Activated CD8-positive, alpha-beta memory T cell treated with anti-CD3 and anti-CD28 coated beads, Interleukin-2, amount 10 ng/mL, durations not matched to agents 7 days and 5 days (primary cell): ENCODE data around the gene CNGA2. TPM values are rescaled to one million over a fixed set of nuclear protein-coding genes. Genes with fewer than 3 reads are reported as not detected.

Experiments used
- ATAC-seq: fragments of 150-1000 bp; cut with Tn5 transposase; one replicate; pipeline ENCODE4 v1.10.0; 2021; ENCODE audit warnings: moderate library complexity
- CTCF ChIA-PET: fragments of 350-600 bp; sonication (Branson Sonifier 250); formaldehyde crosslinking; loops from one replicate; lab custom pipeline; 2021; ENCODE audit warnings: antibody characterized with exemption; lab: Charles Lee
- DNase-seq: peaks from one replicate; pipeline ENCODE4 v3.0.0-alpha.2; 2020
- H3K27ac Mint-ChIP-seq: one replicate; pipeline ENCODE4 v1.8.0; 2021; ENCODE audit warnings: mild to moderate bottlenecking, mixed read lengths
- H3K27me3 Mint-ChIP-seq: one replicate; pipeline ENCODE4 v1.8.0; 2021; ENCODE audit warnings: mixed read lengths
- H3K36me3 Mint-ChIP-seq: one replicate; pipeline ENCODE4 v1.8.0; 2021; ENCODE audit warnings: mild to moderate bottlenecking, mixed read lengths
- H3K4me1 Mint-ChIP-seq: one replicate; pipeline ENCODE4 v1.8.0; 2021; ENCODE audit warnings: mixed read lengths
- H3K4me3 Mint-ChIP-seq: one replicate; pipeline ENCODE4 v1.8.0; 2021; ENCODE audit warnings: mild to moderate bottlenecking, moderate library complexity, mixed read lengths
- H3K9me3 Mint-ChIP-seq: one replicate; pipeline ENCODE4 v1.8.0; 2022; ENCODE audit warnings: low read depth, mixed read lengths
- total RNA-seq, 2 experiments: library from RNA; stranded (reverse); gene quantifications; one replicate each; pipeline ENCODE4 v1.2.3, GENCODE V29; 2021

The CNGA2 gene
- total RNA-seq, 2 experiments from 2014 or later, result not detected

DNA sequence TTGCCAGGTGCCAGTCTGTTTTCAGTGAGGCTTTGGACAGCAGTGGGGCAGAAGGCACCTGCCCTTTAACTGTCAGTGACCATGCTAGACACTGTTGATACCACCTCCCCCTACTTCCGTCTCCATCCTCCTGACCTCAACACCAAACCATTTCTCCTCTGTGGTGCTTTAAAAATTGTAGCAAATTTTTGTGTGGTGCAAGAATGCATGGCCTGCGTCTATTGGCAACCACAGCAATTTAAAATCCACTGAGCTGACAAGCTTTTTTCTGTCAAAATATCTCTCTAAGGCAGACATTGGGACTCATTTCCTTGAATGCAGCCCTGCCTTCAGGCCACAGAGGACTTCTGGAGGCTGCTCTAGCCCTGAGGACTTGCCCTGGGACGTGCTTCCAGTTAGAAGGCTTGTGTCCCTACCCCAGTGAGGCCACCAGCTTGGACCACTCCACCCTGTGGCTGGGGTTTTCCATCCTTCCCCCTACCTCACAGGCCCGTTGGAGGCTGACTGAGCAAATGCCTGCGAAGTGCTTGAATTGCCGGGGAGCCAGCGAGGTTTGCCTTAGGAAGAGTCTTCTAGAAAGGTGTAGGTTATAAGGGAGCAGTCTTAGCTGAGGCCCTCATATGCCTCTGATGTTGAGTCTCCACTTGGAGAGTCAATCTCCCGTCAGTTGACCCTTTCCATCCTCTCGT, 32.4 kb upstream of the CNGA2 start:
- DNase-seq (no peak), ATAC-seq (no peak)
- peaks cover 2% of the 10 kb centered on the region for H3K27me3 Mint-ChIP-seq
- CTCF ChIA-PET, result no interaction called here
- no peaks in the 10 kb centered on the region for H3K4me1 Mint-ChIP-seq
- no peaks in the 10 kb centered on the region for H3K36me3 Mint-ChIP-seq
- no peak overlapping the region for H3K27ac Mint-ChIP-seq
- no peak overlapping the region for H3K4me3 Mint-ChIP-seq
- H3K9me3 Mint-ChIP-seq, result no peaks in the 10 kb centered on the region

DNA sequence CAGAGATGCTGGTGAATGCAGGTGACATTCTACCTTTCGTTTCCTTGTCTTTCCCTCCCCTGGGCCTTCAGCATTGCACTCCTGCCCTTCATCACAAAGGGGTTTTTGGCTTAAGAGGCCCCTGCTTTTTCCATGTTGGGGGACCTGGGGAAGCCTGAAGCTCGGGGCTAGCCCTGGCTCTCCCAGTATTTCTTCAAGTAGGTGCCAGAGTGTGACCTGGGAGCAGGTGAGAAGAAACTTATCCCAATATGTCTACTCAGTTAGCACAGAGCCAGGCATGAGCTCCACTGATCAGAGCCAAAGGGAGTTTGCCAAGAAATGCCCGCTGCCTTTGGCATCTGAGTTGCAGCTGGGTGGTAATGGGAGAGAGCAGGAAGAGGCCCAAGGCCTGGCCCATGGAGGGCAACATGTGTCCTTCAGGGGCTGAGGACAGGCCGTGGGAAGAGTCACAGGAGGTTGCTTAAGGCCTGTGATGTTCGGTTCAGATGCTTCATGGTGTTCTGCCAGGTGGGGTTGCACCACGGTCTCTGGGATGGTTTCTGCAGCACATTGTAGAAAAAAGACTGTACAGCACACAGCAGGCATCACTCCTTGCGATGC, 31.7 kb upstream of the CNGA2 start:
- no peak overlapping the region for H3K27ac Mint-ChIP-seq
- CTCF ChIA-PET, result no interaction called here
- no peaks in the 10 kb centered on the region for H3K4me1 Mint-ChIP-seq
- H3K4me3 Mint-ChIP-seq, result no peak overlapping the region
- DNase-seq (no peak), ATAC-seq (no peak)
- peaks cover 2% of the 10 kb centered on the region for H3K27me3 Mint-ChIP-seq
- H3K9me3 Mint-ChIP-seq, result no peaks in the 10 kb centered on the region
- no peaks in the 10 kb centered on the region for H3K36me3 Mint-ChIP-seq

GRCh38 chrX:151703487-151703886, 31.1 kb upstream of the CNGA2 start:
- DNase-seq (no peak), ATAC-seq (no peak)
- Mint-ChIP-seq H3K4me1 (no peaks in the 10 kb centered on the region), H3K27ac (no peak overlapping the region), H3K36me3 (no peaks in the 10 kb centered on the region), H3K9me3 (no peaks in the 10 kb centered on the region), H3K27me3 (peaks cover 2% of the 10 kb centered on the region), H3K4me3 (no peak overlapping the region)
- CTCF ChIA-PET, result no interaction called here

DNA sequence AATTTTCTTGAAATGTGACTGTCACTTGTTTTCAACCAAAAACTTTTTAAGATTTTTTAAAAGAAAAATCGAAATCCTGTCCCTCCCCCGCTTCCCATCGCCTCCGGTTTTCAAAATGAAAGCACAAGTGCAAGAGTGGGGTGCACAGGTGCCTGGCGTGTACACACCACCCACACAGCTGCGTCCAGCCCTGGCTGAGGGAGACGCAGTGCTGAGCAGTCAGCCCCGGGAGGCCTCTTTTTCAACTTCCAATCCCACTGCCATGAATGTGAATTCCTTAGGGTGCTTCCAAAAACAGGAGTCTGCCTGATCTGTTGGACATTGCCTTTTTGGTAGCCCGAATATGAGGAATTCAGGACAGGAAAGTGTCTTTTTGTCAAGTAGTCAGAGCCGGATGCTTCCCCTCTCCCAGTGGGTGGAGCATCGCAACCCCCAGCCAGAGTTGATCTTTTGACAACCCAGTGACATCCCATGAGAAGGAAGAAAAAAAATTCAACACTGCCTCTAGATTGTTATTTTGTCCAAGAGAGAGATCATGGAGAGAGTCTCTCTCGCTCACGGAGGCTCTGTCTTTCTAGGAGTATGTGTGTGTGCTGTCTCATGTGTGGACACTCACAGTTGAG, 30.4 kb upstream of the CNGA2 start:
- Mint-ChIP-seq H3K4me3 (no peak overlapping the region), H3K27me3 (peaks cover 2% of the 10 kb centered on the region), H3K36me3 (no peaks in the 10 kb centered on the region), H3K9me3 (no peaks in the 10 kb centered on the region), H3K27ac (no peak overlapping the region), H3K4me1 (no peaks in the 10 kb centered on the region)
- DNase-seq, result no peak
- CTCF ChIA-PET, result no interaction called here
- no peak for ATAC-seq

- no peak for ATAC-seq
- DNase-seq, result no peak
- Mint-ChIP-seq H3K27ac (no peak overlapping the region), H3K4me1 (no peaks in the 10 kb centered on the region), H3K4me3 (no peak overlapping the region), H3K27me3 (peaks cover 2% of the 10 kb centered on the region), H3K36me3 (no peaks in the 10 kb centered on the region), H3K9me3 (no peaks in the 10 kb centered on the region)
- CTCF ChIA-PET, result no interaction called here
Observed at GRCh38 chrX:151708821-151709220, 25.7 kb upstream of the CNGA2 start.

DNA sequence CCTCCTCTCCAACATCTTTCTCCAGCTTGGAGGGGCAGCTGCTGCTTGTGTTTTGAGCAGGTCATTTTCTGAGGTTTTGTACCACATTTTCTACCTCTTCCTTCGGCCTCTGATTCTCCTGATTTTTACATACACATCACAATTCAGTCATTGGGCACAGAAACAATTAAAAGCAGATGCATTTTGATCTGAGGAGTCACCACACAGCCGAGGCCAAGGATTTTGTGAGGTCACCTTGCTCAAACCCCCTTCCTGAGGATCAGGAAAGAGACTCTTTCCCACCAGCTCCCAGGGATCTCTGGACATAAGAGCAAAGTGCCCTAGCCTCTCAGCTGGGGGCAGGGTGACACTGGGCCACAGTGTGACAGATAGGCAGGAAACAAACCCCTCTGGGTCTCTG, 24.1 kb upstream of the CNGA2 start:
- Mint-ChIP-seq H3K36me3 (no peaks in the 10 kb centered on the region), H3K9me3 (no peaks in the 10 kb centered on the region), H3K4me1 (no peaks in the 10 kb centered on the region), H3K27ac (no peak overlapping the region), H3K4me3 (no peak overlapping the region), H3K27me3 (peaks cover under 1% of the 10 kb centered on the region)
- no peak for ATAC-seq
- CTCF ChIA-PET, result no interaction called here
- DNase-seq, result no peak

GRCh38 chrX:151711154-151711553, 23.4 kb upstream of the CNGA2 start:
- no peak for DNase-seq
- no peak for ATAC-seq
- no peaks in the 10 kb centered on the region for H3K27me3 Mint-ChIP-seq
- H3K4me3 Mint-ChIP-seq, result no peak overlapping the region
- no peaks in the 10 kb centered on the region for H3K4me1 Mint-ChIP-seq
- CTCF ChIA-PET, result no interaction called here
- no peaks in the 10 kb centered on the region for H3K9me3 Mint-ChIP-seq
- no peaks in the 10 kb centered on the region for H3K36me3 Mint-ChIP-seq
- no peak overlapping the region for H3K27ac Mint-ChIP-seq

- no peaks in the 10 kb centered on the region for H3K9me3 Mint-ChIP-seq
Observed at GRCh38 chrX:151711787-151712186, 22.8 kb upstream of the CNGA2 start.

DNA sequence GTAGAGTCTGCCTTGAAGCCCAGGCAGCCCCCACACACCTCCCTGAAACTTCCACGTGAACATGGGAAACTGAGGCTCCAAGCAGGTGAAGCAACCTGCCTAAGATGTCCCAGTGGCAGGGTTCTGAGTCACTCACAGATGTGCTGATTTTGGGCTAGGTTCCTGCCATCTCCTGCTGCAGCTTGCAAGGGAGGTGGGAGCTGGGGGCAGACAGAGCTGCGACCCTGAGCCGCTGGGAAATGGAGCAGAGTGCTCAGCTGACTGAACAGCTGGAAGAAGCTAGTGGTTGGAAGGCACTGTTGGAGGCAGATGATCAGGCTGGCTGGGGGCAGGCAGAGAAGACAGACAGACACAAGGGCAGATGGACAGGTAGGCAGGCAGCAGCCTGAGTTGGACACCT, 22.3 kb upstream of the CNGA2 start:
- no peak for ATAC-seq
- CTCF ChIA-PET, result no interaction called here
- no peak overlapping the region for H3K27ac Mint-ChIP-seq

More at GRCh38 chrX:151711787-151712186, 22.8 kb upstream of the CNGA2 start:
- CTCF ChIA-PET, result no interaction called here
- no peaks in the 10 kb centered on the region for H3K27me3 Mint-ChIP-seq
- no peak overlapping the region for H3K27ac Mint-ChIP-seq
- no peak for DNase-seq
- ATAC-seq, result no peak
- H3K36me3 Mint-ChIP-seq, result no peaks in the 10 kb centered on the region
- H3K4me1 Mint-ChIP-seq, result no peaks in the 10 kb centered on the region
- no peak overlapping the region for H3K4me3 Mint-ChIP-seq

GRCh38 chrX:151713849-151714248, 20.7 kb upstream of the CNGA2 start:
- ATAC-seq (no peak), DNase-seq (no peak)
- no peak overlapping the region for H3K27ac Mint-ChIP-seq
- H3K27me3 Mint-ChIP-seq, result no peaks in the 10 kb centered on the region
- no peaks in the 10 kb centered on the region for H3K4me1 Mint-ChIP-seq
- H3K36me3 Mint-ChIP-seq, result no peaks in the 10 kb centered on the region
- CTCF ChIA-PET, result interaction anchor here (1.0 kb wide), 1 partner anchor 13 kb away, joined by 3 read pairs; no protein-coding TSS in a partner anchor
- H3K4me3 Mint-ChIP-seq, result no peak overlapping the region
- H3K9me3 Mint-ChIP-seq, result no peaks in the 10 kb centered on the region

More for the DNA sequence above, 22.3 kb upstream of the CNGA2 start:
- DNase-seq, result no peak
- no peaks in the 10 kb centered on the region for H3K9me3 Mint-ChIP-seq
- H3K27me3 Mint-ChIP-seq, result no peaks in the 10 kb centered on the region
- no peak overlapping the region for H3K4me3 Mint-ChIP-seq
- no peaks in the 10 kb centered on the region for H3K4me1 Mint-ChIP-seq
- no peaks in the 10 kb centered on the region for H3K36me3 Mint-ChIP-seq

DNA sequence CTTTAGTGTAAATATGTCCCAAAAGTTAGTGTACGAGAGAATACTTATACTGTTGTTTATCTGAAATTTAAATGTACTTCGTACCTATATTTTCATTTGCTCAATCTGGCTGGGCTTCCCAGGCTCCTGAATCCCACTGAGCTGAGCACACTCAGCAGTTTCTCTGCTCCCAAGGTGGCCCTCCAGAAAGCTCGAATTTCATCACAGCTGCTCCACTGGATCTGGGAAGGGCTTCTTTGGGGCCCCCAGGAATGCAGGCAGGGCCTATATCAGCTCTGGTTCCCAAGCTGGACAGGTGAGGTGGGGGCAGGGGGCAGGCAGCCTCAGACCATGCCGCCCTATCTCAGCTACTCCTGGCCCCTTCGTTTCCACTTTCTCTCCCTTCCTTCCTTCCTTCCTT, 20.2 kb upstream of the CNGA2 start:
- H3K27me3 Mint-ChIP-seq, result no peaks in the 10 kb centered on the region
- no peaks in the 10 kb centered on the region for H3K36me3 Mint-ChIP-seq
- no peak for ATAC-seq
- H3K4me3 Mint-ChIP-seq, result no peak overlapping the region
- no peak for DNase-seq
- H3K9me3 Mint-ChIP-seq, result no peaks in the 10 kb centered on the region
- CTCF ChIA-PET, result no interaction called here
- H3K4me1 Mint-ChIP-seq, result no peaks in the 10 kb centered on the region
- no peak overlapping the region for H3K27ac Mint-ChIP-seq

DNA sequence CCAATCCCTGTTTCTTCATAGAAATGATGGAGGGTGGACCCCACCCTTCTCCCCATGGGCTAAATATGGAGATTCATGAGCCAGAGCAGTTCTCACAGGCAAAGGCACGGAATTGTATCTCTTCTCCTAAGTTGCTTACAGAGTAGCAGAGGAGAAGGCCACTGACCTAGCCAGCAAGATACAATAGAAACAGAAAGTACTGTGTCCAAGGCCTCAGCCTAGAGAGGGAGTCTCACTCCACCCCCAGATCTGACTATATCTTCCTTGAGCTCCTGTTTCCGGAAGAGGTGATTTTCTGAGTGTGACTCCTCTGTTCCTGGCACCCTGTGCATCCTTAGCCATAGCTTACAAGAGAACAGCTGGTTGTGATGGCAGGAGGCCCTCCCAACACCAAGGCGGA, 18.8 kb upstream of the CNGA2 start, which contains the start of gene FATE1:
Gene FATE1 (plus strand): TSS at position 284 of the 400 bp plus-strand sequence. CDS start 85 bp downstream, at position 369.
- ATAC-seq, result no peak

GRCh38 chrX:151722241-151722846, 12.2 kb upstream of the CNGA2 start:
- DNase-seq (no peak), ATAC-seq (no peak)
- Mint-ChIP-seq H3K9me3 (no peaks in the 10 kb centered on the region), H3K4me3 (no peak overlapping the region), H3K4me1 (no peaks in the 10 kb centered on the region), H3K27me3 (no peaks in the 10 kb centered on the region), H3K36me3 (no peaks in the 10 kb centered on the region), H3K27ac (no peak overlapping the region)
- CTCF ChIA-PET, result no interaction called here

More for the DNA sequence above, 18.8 kb upstream of the CNGA2 start, which contains the start of gene FATE1:
- no peak within 1 kb of the TSS for H3K27ac Mint-ChIP-seq
- DNase-seq, result no peak
- no peaks in the 10 kb centered on the region for H3K9me3 Mint-ChIP-seq
- H3K27me3 Mint-ChIP-seq, result no peaks in the 10 kb centered on the region
- H3K4me1 Mint-ChIP-seq, result no peaks in the 10 kb centered on the region
- H3K4me3 Mint-ChIP-seq, result no peak within 1 kb of the TSS
- H3K36me3 Mint-ChIP-seq, result no peaks in the 10 kb centered on the region
- CTCF ChIA-PET, result no interaction called here
